ENCODE data around the gene ZNF684.

DNA sequence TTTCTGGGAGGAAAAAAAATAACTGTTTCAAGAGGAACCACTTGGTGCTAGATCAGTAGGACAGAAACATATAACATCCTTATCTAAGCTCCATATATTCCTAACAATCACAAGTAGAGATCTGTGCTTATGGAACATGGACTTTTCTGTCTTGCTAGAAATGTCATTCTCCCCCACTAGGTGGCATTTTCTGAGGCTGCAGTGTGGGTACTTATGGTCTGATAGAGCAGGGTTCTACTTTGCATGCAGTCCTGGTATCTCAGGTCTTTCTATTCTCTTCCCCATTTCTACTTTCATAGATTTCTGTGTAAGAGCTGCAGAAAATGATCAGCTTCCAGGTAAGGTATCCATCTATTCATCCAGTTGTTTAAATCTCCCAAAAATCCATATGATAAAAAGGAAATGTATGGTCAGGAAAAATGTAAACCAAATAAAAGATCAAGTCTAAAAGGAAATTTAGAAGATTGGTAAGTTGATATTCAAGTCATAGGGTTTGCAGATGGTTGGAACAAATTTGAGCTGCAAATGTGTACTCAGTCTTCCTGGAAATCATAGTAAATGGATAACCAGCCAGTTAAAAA lies 1.5 kb downstream of the ZNF684 start:
- TF ChIP-seq, protein P1, sequence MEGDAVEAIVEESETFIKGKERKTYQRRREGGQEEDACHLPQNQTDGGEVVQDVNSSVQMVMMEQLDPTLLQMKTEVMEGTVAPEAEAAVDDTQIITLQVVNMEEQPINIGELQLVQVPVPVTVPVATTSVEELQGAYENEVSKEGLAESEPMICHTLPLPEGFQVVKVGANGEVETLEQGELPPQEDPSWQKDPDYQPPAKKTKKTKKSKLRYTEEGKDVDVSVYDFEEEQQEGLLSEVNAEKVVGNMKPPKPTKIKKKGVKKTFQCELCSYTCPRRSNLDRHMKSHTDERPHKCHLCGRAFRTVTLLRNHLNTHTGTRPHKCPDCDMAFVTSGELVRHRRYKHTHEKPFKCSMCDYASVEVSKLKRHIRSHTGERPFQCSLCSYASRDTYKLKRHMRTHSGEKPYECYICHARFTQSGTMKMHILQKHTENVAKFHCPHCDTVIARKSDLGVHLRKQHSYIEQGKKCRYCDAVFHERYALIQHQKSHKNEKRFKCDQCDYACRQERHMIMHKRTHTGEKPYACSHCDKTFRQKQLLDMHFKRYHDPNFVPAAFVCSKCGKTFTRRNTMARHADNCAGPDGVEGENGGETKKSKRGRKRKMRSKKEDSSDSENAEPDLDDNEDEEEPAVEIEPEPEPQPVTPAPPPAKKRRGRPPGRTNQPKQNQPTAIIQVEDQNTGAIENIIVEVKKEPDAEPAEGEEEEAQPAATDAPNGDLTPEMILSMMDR (conservative IDR thresholded peaks at IDR 0.05): peak; percentile 66
- no peak for TF ChIP-seq EZH2 (IDR thresholded peaks at IDR 0.05; ENCODE audit: low read depth)
